HCT116 (cell line): Measurements from ENCODE around the gene C3orf70. TPM values are rescaled to one million over a fixed set of nuclear protein-coding genes. Genes with fewer than 3 reads are reported as not detected.

Experiments
- ATAC-seq: fragments of 200-7000 bp; cut with Tn5 transposase; 2 replicates; pipeline ENCODE4 v1.9.1; 2020; ENCODE audit warnings: mild to moderate bottlenecking, moderate library complexity
- BruUV-seq: library from RNA; stranded (reverse); fragments of 400-500 nt; replicated peaks from 2 replicates; lab custom pipeline; 2021; lab: Mats Ljungman, UMichigan
- CTCF ChIA-PET: fragments of 300-600 bp; sonication (Branson Sonifier 250); formaldehyde crosslinking; loops from one replicate; lab custom pipeline; 2021; ENCODE audit warnings: antibody characterized with exemption; lab: Charles Lee
- POLR2A ChIA-PET: fragments of 300-600, 350-600 bp; sonication (Branson Sonifier 250); formaldehyde crosslinking; loops from one replicate; lab custom pipeline; 2021; ENCODE audit warnings: antibody characterized with exemption; lab: Charles Lee
- RAD21 ChIA-PET, 2 experiments: fragments of 300-600 bp; sonication (Branson Sonifier 250); formaldehyde crosslinking; loops; one replicate each; lab custom pipeline; 2023; ENCODE audit warnings: low total read pairs in 2 of 2; ENCODE audit not compliant: uncharacterized antibody in 2 of 2, unreplicated experiment in 2 of 2, low non-redundant PET in 1 of 2; lab: Charles Lee
- DNase-seq: peaks from one replicate; pipeline ENCODE4 v3.0.0-alpha.2; 2010; ENCODE audit warnings: low read depth, low spot score
- H2AFZ ChIP-seq: fragments of 200-600 bp; shearing (Covaris generic), sonication (generic); 2 replicates; pipeline ENCODE4 v1.6.1; 2017; ENCODE audit warnings: low read depth, mixed run types, mixed read lengths, antibody characterized with exemption, low read length; ENCODE audit not compliant: poor library complexity, severe bottlenecking
- H3K27ac ChIP-seq: 2 replicates; pipeline ENCODE4 v1.5.1; 2012; ENCODE audit warnings: low read depth, low read length
- H3K27me3 ChIP-seq: fragments of 200-600 bp; sonication (generic); 2 replicates; pipeline ENCODE4 v1.6.1; 2016; ENCODE audit warnings: mixed run types, low read length, mixed read lengths; ENCODE audit not compliant: insufficient read depth
- H3K36me3 ChIP-seq, 2 experiments: fragments of 200-500 bp in 1 of 2; fragments of 200-600 bp in 1 of 2; sonication (Bioruptor generic) in 1 of 2; sonication (generic) in 1 of 2; 2 replicates each; pipeline versions ENCODE4 v1.5.1 to v1.6.1; 2014 to 2016; ENCODE audit warnings: low read length in 2 of 2, inconsistent platforms in 1 of 2, mixed read lengths in 1 of 2, mixed run types in 1 of 2; ENCODE audit not compliant: insufficient read depth in 2 of 2, control insufficient read depth in 1 of 2
- H3K4me1 ChIP-seq, 2 experiments: fragments of 200-600 bp in 1 of 2; sonication (generic) in 1 of 2; 2 replicates each; pipeline versions ENCODE4 v1.5.1 to v1.6.1; 2012 to 2017; ENCODE audit warnings: low read length in 2 of 2, inconsistent platforms in 1 of 2, mild to moderate bottlenecking in 1 of 2, mixed read lengths in 1 of 2, mixed run types in 1 of 2, moderate library complexity in 1 of 2; ENCODE audit not compliant: insufficient read depth in 2 of 2, control insufficient read depth in 1 of 2
- H3K4me2 ChIP-seq: fragments of 200-600 bp; sonication (generic); 2 replicates; pipeline ENCODE4 v1.6.1; 2017; ENCODE audit warnings: mixed run types, low read length, mixed read lengths
- H3K4me3 ChIP-seq, 2 experiments: fragments of 200-600 bp in 1 of 2; sonication (generic) in 1 of 2; replicated peaks in 1 of 2; 2 replicates each; pipeline ENCODE4 v1.5.1; 2011 to 2016; ENCODE audit warnings: low read length in 2 of 2, control low read depth in 1 of 2, low read depth in 1 of 2, mild to moderate bottlenecking in 1 of 2, mixed read lengths in 1 of 2, mixed run types in 1 of 2
- H3K79me2 ChIP-seq: fragments of 200-600 bp; sonication (generic); 2 replicates; pipeline ENCODE4 v1.6.1; 2017; ENCODE audit warnings: mild to moderate bottlenecking, mixed run types, low read length, moderate library complexity, mixed read lengths; ENCODE audit not compliant: insufficient read depth
- H3K9ac ChIP-seq: fragments of 200-600 bp; sonication (generic); 2 replicates; pipeline ENCODE4 v1.6.1; 2016; ENCODE audit warnings: low read length, mixed read lengths
- H3K9me2 ChIP-seq: fragments of 200-600 bp; sonication (generic), shearing (Covaris generic); 2 replicates; pipeline ENCODE4 v1.6.1; 2017; ENCODE audit warnings: mixed run types, mild to moderate bottlenecking, moderate library complexity; ENCODE audit not compliant: insufficient read depth
- H3K9me3 ChIP-seq, 2 experiments: fragments of 200-500 bp in 1 of 2; fragments of 200-600 bp in 1 of 2; sonication (Bioruptor generic) in 1 of 2; sonication (generic) in 1 of 2; 2 replicates each; pipeline ENCODE4 v1.6.1; 2014 to 2017; ENCODE audit warnings: low read length in 2 of 2, mixed read lengths in 2 of 2, inconsistent platforms in 1 of 2, low read depth in 1 of 2, mild to moderate bottlenecking in 1 of 2, mixed run types in 1 of 2, moderate library complexity in 1 of 2; ENCODE audit not compliant: control insufficient read depth in 1 of 2, insufficient read depth in 1 of 2
- H4K20me1 ChIP-seq: fragments of 200-600 bp; sonication (generic), shearing (Covaris generic); 2 replicates; pipeline ENCODE4 v1.6.1; 2017; ENCODE audit warnings: mixed run types, mild to moderate bottlenecking, moderate library complexity; ENCODE audit not compliant: insufficient read depth
- CBX3 ChIP-seq: IDR thresholded peaks from 2 replicates; pipeline ENCODE4 v1.6.1; 2012; ENCODE audit warnings: low read depth
- EGR1 ChIP-seq: IDR thresholded peaks from 2 replicates; pipeline ENCODE4 v1.6.1; 2012; ENCODE audit warnings: low read depth
- EZH2 ChIP-seq: fragments of 200-600 bp; sonication (generic); IDR thresholded peaks from 2 replicates; pipeline ENCODE4 v1.6.1; 2017; ENCODE audit warnings: antibody characterized with exemption, mixed run types
- EZH2phosphoT487 ChIP-seq: fragments of 200-600 bp; IDR thresholded peaks from 2 replicates; pipeline ENCODE4 v1.6.1; 2018; ENCODE audit warnings: antibody characterized with exemption, borderline replicate concordance
- FOSL1 ChIP-seq: IDR thresholded peaks from 2 replicates; pipeline ENCODE4 v1.6.1; 2012; ENCODE audit warnings: low read depth
- JUND ChIP-seq: IDR thresholded peaks from 2 replicates; pipeline ENCODE4 v1.6.1; 2012
- POLR2A ChIP-seq: IDR thresholded peaks from 2 replicates; pipeline ENCODE4 v1.7.0; 2011; ENCODE audit warnings: borderline replicate concordance; ENCODE audit not compliant: insufficient read depth, insufficient read length; ENCODE audit errors: extremely low read depth
- RAD21 ChIP-seq: IDR thresholded peaks from 2 replicates; pipeline ENCODE4 v1.6.1; 2012; ENCODE audit warnings: low read depth, mild to moderate bottlenecking
- SRF ChIP-seq: IDR thresholded peaks from 2 replicates; pipeline ENCODE4 v1.6.1; 2012; ENCODE audit warnings: low read depth
- YY1 ChIP-seq: IDR thresholded peaks from 2 replicates; pipeline ENCODE4 v1.6.1; 2011; ENCODE audit warnings: low read length, low read depth, moderate library complexity, mild to moderate bottlenecking; ENCODE audit not compliant: insufficient replicate concordance; ENCODE audit errors: extremely low read depth
- ZNF274 ChIP-seq: fragments of 200-500 bp; sonication (Bioruptor generic); IDR thresholded peaks from 2 replicates; pipeline ENCODE4 v1.6.1; 2014; ENCODE audit warnings: mild to moderate bottlenecking, low read depth, low read length, inconsistent platforms
- intact Hi-C: fragments of 100-400 bp; cut with micrococcal nuclease; formaldehyde crosslinking; loops from 2 replicates; pipeline ENCODE4 v1.10.0; 2022
- total RNA-seq: library from RNA; stranded (reverse); gene quantifications from one replicate; pipeline ENCODE4 v1.2.1, GENCODE V29; 2021; ENCODE audit not compliant: unreplicated experiment
- TF ChIP-seq, protein P1 (sequence below), 3 experiments: fragments of 200-600 bp in 1 of 3; sonication (generic) in 1 of 3; IDR thresholded peaks in 2 of 3; conservative IDR thresholded peaks in 1 of 3; 2 replicates each; pipeline ENCODE4 v1.5.1; 2012 to 2017; ENCODE audit warnings: low read depth in 2 of 3, low read length in 2 of 3, antibody characterized with exemption in 1 of 3, borderline replicate concordance in 1 of 3, control low read depth in 1 of 3, mild to moderate bottlenecking in 1 of 3, mixed read lengths in 1 of 3, mixed run types in 1 of 3, moderate library complexity in 1 of 3; ENCODE audit not compliant: insufficient read depth in 1 of 3
- TF ChIP-seq, protein P2 (sequence below): IDR thresholded peaks from 2 replicates; pipeline ENCODE4 v1.6.1; 2012

Gene C3orf70
- total RNA-seq, 1 experiment from 2014 or later = not detected

DNA sequence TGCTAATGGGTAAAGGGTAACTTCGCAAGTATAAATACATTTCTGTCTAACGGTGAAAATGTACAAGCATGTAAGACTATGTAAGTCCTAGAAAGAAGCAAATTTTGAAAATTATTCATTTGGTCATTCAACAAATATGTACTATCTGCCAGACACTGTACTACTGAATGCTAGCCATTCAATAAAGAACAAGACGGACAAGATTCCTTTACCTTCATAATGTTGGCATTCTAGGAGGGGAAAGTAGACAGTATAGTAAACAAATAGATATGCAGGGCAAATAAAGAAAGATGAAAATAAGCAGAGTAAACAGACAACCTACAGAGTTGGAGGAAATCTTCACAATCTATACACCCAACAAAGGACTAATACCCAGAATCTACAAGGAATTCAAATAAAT is 32.7 kb downstream of the C3orf70 start:
- ChIA-PET CTCF (no interaction called here), POLR2A (no interaction called here), RAD21 (no interaction called here)
- intact Hi-C loops = no loop called here
- Histone ChIP-seq H3K9me3 (no peaks in the 10 kb centered on the region), H3K4me3 (no peak overlapping the region), H3K27me3 (0 out of 2 replicates have a peak, but pooled peaks cover 3% of the 10 kb centered on the region), H3K9ac (no peak overlapping the region), H3K79me2 (no peaks in the 10 kb centered on the region), H3K9me2 (no peaks in the 10 kb centered on the region), H3K4me2 (no peak overlapping the region), H3K4me1 (no peaks in the 10 kb centered on the region), H4K20me1 (no peaks in the 10 kb centered on the region), H2AFZ (no peak overlapping the region), H3K36me3 (no peaks in the 10 kb centered on the region), H3K27ac (no peak overlapping the region)
- TF ChIP-seq YY1 (no peak), RAD21 (no peak), EZH2 (no peak), CBX3 (no peak), JUND (no peak), EZH2phosphoT487 (no peak), POLR2A (no peak), EGR1 (no peak), ZNF274 (no peak), FOSL1 (no peak), SRF (no peak)
- TF ChIP-seq, protein P1, sequence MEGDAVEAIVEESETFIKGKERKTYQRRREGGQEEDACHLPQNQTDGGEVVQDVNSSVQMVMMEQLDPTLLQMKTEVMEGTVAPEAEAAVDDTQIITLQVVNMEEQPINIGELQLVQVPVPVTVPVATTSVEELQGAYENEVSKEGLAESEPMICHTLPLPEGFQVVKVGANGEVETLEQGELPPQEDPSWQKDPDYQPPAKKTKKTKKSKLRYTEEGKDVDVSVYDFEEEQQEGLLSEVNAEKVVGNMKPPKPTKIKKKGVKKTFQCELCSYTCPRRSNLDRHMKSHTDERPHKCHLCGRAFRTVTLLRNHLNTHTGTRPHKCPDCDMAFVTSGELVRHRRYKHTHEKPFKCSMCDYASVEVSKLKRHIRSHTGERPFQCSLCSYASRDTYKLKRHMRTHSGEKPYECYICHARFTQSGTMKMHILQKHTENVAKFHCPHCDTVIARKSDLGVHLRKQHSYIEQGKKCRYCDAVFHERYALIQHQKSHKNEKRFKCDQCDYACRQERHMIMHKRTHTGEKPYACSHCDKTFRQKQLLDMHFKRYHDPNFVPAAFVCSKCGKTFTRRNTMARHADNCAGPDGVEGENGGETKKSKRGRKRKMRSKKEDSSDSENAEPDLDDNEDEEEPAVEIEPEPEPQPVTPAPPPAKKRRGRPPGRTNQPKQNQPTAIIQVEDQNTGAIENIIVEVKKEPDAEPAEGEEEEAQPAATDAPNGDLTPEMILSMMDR (IDR thresholded peaks at IDR 0.05 in 2 of 3, conservative IDR thresholded peaks at IDR 0.05 in 1 of 3; ENCODE audit: borderline replicate concordance in 1 of 3, insufficient read depth in 1 of 3, low read depth in 2 of 3, low read length in 2 of 3) = no peak
- TF ChIP-seq, protein P2, sequence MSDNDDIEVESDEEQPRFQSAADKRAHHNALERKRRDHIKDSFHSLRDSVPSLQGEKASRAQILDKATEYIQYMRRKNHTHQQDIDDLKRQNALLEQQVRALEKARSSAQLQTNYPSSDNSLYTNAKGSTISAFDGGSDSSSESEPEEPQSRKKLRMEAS = no peak
- no TSS peak for BruUV-seq
- ATAC-seq = no peak
- no peak for DNase-seq
